NT2/D1 (cell line): ENCODE results near the gene POLR1A.

Source experiments
- YY1 ChIP-seq: IDR thresholded peaks from 2 replicates; pipeline ENCODE4 v1.6.1; 2011; ENCODE audit not compliant: insufficient read length, insufficient read depth
- ZNF274 ChIP-seq: IDR thresholded peaks from 2 replicates; pipeline ENCODE4 v1.6.1; 2011; ENCODE audit warnings: mild to moderate bottlenecking, low read depth, low read length

- TF ChIP-seq ZNF274 = no peak
- TF ChIP-seq YY1 = no peak
Measured at GRCh38 chr2:86015699-86016098, 90.0 kb downstream of the POLR1A start.
